ENCODE results near the gene GNS.
A peak's percentile ranks its signal among the peaks of the same experiment; 100 is the strongest.

GNS gene

GRCh38 chr12:64733857-64734256 is 25.3 kb downstream of the GNS start:
- DNase-seq = no peak

GRCh38 chr12:64731683-64732082 is 27.5 kb downstream of the GNS start:
- no peak for DNase-seq

GRCh38 chr12:64730588-64730969 is 28.6 kb downstream of the GNS start:
- no peak for DNase-seq

- no peak for DNase-seq
These were observed 29.2 kb downstream of the GNS start for GRCh38 chr12:64729909-64730587.

GRCh38 chr12:64724201-64724745 is 34.9 kb downstream of the GNS start:
- DNase-seq = no peak

- no peak for DNase-seq
These were observed 35.6 kb downstream of the GNS start for GRCh38 chr12:64723630-64724029.

GRCh38 chr12:64722835-64723234 is 36.4 kb downstream of the GNS start:
- DNase-seq = no peak

- DNase-seq = no peak
These were observed 38.3 kb downstream of the GNS start for GRCh38 chr12:64720884-64721283.

GRCh38 chr12:64718649-64719048 is 40.6 kb downstream of the GNS start:
- no peak for DNase-seq

- DNase-seq = no peak
These were observed 42.3 kb downstream of the GNS start for GRCh38 chr12:64716839-64717455.

- DNase-seq = no peak
These were observed 42.8 kb downstream of the GNS start for GRCh38 chr12:64716371-64716770.

GRCh38 chr12:64714551-64714968 is 44.6 kb downstream of the GNS start:
- no peak for DNase-seq

- DNase-seq = no peak
These were observed 45.8 kb downstream of the GNS start for GRCh38 chr12:64713376-64713775.

GRCh38 chr12:64709429-64709828 is 49.8 kb downstream of the GNS start:
- no peak for DNase-seq

GRCh38 chr12:64707926-64708325 is 51.3 kb downstream of the GNS start:
- no peak for DNase-seq

- no peak for DNase-seq
These were observed 51.8 kb downstream of the GNS start for GRCh38 chr12:64707362-64707761.

GRCh38 chr12:64706857-64707256 is 52.3 kb downstream of the GNS start:
- no peak for DNase-seq

- no peak for DNase-seq
These were observed 52.9 kb downstream of the GNS start for GRCh38 chr12:64706306-64706705.

GRCh38 chr12:64701283-64701682 is 57.9 kb downstream of the GNS start:
- DNase-seq = no peak

- no peak for DNase-seq
These were observed 58.7 kb downstream of the GNS start for GRCh38 chr12:64700532-64700931.

- DNase-seq = no peak
These were observed 59.6 kb downstream of the GNS start for GRCh38 chr12:64699504-64700115.

- peak; percentile 36 for DNase-seq
These were observed 63.0 kb downstream of the GNS start for GRCh38 chr12:64696080-64696741.

- DNase-seq = no peak
These were observed 63.7 kb downstream of the GNS start for GRCh38 chr12:64695550-64695949.

Data from fibroblast of upper back skin (primary cell).